NCI-H510A (cell line): ENCODE data around the gene MBD5.

Source experiments
- DNase-seq: peaks from one replicate; lab custom pipeline; 2025; lab: John Stamatoyannopoulos, UW

Gene MBD5

GRCh38 chr2:148124271-148124670 lies 103.4 kb downstream of the MBD5 start:
- no peak for DNase-seq

GRCh38 chr2:148130581-148130980 lies 109.7 kb downstream of the MBD5 start:
- no peak for DNase-seq

DNA sequence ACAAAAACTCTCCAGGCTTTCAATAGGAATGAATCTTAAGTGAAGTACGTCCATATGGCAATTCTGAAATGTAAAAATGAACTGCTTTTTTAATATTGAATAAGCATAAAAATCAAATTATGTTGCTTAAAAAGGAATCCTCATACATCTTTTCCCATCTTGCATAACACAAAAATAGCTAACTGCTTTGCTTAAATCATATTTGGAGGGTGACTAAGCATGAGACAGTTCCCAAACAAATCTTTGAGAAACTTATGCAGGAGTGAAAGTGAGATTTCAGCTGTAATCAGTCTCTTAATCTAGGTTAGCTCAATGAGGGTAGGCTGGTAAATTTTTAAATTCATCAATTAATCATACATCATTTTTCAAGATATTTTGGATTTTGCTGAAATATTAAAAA lies 111.5 kb downstream of the MBD5 start:
- no peak for DNase-seq

- no peak for DNase-seq
Observed at GRCh38 chr2:148135705-148136104, 114.8 kb downstream of the MBD5 start.

DNA sequence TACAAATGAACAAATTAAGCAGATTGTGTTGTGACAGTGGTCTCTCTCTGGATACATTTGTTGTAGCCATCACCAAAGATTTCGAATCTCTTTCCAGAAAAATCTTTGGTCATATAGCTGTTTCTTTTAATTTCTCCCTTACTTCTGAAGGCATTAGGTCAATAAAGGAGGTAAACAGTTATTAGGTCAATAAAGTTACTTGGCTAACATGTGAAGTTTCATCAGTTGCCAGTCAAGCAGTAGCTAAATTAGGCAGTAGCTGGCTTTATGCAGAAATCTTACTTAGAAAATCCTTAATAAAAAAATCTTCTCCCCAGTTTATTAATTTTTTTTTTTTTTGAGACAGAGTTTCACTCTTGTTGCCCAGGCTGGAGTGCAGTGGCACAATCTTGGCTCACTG lies 115.5 kb downstream of the MBD5 start:
- DNase-seq = no peak

DNA sequence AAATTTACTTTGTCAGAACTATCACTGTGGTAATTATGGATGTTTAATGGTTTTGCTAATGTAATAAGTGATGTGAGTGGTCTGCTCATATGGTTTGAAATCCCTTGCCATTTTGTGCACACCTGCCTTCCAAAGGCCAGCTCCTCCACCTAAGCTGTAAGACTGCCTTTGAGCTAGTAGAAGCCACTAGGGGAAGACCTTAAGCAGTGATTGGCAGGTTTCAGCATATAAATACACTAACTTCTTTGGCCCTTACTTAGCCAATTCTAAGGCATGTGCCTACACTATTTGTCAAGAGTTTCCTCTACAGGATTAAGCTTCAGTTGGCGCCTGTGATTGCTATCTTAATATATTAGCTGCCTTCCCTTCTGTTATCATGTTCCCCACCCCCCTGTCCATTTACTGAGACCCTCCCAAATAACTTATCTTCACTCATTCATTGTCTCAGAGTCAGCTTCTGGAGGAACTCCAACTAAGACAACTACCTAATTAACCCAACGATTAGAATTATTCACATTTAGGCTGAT lies 141.1 kb downstream of the MBD5 start:
- DNase-seq = no peak

DNA sequence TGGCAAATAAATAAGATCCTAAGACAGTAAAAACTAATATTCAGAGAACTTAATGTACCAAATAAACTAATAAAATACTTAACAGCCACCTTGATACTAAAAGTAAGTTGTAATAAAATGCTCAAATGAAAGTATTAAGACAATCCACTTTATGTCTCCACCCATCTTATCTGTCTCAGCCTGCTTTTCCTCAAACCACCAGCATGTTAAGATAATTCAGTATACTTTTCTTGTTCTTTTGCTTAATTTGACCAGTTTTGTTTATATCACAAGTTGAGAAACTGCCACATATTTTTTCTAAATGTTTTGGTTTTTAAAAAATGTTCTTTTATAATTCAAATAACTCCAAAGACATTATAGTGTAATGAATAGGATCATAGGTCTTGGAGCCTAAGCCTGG lies 142.0 kb downstream of the MBD5 start:
- no peak for DNase-seq

GRCh38 chr2:148165975-148166374 lies 145.1 kb downstream of the MBD5 start:
- no peak for DNase-seq

DNA sequence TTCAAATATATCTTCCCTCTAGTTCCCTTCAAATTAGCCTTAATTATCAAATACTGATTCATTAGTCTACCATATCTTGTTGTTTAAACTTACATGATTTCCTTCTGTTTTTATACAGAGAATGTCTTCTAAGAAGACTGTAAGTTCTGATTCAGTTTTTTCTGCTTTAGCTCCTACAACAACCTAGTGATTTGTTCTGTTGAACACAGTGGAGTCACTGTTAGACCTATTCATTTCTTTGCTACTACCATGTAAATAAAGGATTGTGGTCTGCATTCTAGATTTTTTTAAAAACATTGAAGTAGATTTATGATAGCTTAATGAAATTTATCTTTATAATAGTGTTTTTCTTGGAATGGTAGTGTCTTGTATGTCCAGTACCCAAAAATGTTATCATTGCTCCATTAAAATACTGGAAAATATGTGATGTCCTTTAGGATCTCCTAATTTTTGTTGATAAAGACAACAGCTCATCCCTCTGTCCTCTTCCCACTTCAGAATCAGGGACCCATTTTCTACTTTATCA lies 146.4 kb downstream of the MBD5 start:
- no peak for DNase-seq

- no peak for DNase-seq
Observed at GRCh38 chr2:148167855-148168254, 147.0 kb downstream of the MBD5 start.

- DNase-seq = no peak
Observed at GRCh38 chr2:148172131-148172753, 151.4 kb downstream of the MBD5 start.

DNA sequence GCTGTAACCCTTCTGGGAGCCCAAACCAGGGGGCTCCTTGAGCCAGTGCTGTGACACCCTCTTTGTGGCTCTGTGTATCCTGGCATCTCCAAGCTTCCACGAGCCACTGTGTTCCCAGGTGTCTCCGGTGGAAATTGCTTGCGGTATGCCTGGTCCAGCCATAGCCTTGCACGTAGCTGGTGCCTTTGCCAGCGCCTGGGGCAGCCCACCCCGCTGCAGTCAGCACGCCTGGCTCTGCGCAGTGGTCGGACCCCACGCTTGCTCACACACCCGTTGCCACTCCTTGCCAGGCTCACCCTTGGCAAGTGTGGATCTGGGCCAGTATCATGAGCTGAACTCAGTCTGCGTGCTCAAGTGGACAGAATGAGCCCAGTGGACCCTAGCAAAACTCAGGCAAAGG lies 152.3 kb downstream of the MBD5 start:
- no peak for DNase-seq

DNA sequence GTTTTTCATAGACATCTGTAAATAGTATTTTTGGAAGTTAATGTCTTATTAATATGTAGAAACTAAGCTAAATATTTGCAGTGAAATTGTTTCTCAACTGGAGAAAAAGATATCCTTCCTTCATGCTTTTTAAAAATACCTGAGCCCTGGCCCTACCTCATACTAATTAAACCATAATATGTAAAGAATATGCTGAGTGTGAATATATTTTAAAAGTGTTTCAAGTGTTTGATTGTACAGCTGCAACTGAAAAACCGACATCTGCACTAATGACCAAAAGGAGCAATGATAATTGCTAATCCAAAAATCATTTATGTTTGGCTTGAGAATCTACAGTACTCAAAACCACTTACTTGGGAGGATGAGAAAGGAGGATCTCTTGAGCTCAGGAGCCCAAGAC lies 156.7 kb downstream of the MBD5 start:
- DNase-seq = no peak

- no peak for DNase-seq
Observed at GRCh38 chr2:148179724-148180123, 158.8 kb downstream of the MBD5 start.

- DNase-seq = no peak
Observed at GRCh38 chr2:148184976-148185375, 164.1 kb downstream of the MBD5 start.

GRCh38 chr2:148194882-148195281 lies 174.0 kb downstream of the MBD5 start:
- DNase-seq = no peak

DNA sequence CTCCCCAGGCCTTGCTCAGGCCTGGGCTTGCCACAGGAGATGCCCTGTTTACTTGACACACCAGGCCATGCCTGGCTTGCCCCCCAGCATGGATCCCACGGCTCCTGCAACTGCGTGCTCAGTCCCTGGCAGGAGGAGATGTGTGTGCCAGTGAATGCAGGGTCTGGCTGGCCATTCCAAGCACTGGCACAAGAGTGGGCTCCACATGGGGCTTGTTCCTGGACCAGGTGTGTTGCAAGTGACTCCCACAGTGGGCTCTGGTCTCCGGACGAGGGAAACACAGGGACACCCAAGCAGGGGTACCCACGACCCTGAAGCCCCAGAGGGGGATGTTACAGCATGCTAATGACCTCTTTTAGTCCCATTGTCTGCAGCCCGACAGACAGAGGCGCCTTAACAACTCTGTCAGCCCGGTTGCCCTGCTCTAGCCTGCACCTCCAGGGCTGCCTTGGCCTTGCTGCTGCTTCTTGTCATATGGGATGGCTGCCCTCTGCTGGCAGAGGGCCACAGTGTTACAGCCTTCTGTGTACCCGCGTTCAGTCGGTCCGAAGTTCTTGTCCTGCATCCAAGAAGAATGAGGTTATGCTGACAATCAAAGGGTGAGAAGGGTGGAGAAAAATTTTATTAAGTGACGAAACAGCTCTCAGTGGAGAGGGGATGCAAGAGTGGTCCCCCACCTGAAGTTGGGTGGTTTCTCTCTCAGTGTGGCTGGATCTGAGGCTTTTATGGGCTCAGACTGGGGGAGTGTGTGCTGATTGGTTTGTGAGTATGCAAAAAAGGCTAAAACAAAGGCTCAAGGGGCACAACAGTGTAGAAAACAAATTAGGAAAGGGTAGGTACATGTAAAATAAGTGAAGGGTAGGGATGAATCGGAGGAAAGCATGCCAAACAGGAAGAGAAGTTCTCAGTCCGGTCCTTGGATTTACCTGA lies 180.4 kb downstream of the MBD5 start:
- no peak for DNase-seq

DNA sequence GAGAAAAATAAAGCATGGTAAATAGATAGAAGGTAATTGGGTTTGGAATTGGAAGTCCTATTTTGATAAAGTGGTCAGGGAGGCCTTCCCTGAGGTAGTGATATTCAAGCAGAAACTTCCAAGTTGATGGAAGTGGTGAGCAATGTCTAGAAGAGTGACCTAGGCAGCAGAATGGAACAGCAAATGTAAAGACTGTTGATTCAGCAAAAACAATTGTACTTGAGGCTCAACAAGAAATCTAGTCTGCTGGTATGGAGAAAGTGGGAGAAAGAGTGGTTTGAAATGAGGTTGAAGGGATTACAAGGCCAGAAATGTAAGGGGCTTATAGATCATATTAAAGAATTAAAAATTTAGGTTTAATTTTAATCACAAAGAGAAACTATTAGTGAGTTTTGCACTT lies 181.3 kb downstream of the MBD5 start:
- DNase-seq = no peak

DNA sequence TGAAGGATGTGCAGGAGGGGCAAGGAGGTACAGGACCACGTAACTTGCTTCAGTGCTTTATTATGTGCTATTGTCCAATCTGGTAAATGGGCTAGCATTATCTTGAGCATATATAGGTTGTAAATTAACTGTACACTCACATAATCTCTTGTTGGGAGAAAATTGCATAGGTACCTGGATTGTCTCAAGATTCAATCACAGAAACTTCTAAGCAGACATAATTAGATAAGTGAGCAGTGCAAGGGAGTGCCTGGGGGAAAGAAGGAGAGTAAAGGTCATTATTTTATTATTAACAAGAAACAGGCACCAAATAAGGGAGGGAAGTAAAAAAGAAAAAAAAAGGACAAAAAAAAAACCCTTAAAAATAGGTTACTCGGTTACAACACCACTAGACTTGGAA lies 186.2 kb downstream of the MBD5 start:
- DNase-seq = no peak

GRCh38 chr2:148209603-148210002 lies 188.7 kb downstream of the MBD5 start:
- no peak for DNase-seq

- no peak for DNase-seq
Observed at GRCh38 chr2:148218326-148219075, 197.6 kb downstream of the MBD5 start.

DNA sequence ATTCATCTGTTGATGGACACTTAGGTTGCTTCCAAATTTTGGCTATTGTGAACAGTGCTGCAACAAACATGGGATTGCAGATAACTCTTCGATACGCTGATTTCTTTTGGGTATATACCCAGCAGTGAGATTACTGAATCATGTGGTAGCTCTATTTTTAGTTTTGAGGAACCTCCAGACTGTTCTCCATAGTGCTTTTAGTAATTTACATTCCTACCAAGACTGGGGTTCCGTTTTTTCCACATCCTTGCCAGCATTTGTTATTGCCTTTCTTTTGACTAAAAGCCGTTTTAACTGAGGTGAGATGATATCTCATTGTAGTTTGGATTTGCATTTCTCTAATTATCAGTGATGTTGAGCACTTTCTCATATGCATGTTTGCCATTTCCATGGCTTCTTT lies 200.3 kb downstream of the MBD5 start:
- DNase-seq = no peak
